IPS-11a (cell line): ENCODE data around the gene DENND1C.

Experiments used
- H3K4me3 ChIP-seq: one replicate; pipeline ENCODE4 v1.5.1; 2013; ENCODE audit warnings: low read depth, low read length, control low read depth

DENND1C gene

DNA sequence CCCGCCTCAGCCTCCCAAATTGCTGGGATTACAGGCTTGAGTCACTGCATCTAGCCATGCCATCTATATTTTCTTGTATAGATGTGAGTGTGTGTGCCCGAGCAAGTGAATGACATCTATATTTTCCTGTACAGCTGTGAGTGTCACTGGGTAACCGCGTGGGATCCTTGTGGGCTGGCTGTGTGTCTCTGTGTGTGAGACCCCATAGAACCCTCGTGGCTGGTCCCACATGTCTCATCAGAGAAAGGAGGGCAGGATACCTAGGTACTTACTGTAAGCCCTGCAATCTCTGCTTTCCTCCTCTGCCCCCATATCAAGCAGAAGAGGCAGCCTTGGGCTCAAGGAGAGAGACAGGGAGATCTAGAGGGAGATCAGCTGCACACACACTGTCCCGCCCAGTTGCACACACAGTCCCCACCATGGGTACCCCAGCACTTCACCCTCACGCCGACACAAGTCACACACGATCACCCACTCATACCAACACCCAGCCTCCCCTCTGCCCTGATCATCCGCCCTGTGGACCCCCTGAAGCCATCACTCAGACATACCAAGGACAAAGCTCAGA lies 655 bp downstream of the DENND1C start:
- no peak overlapping the region for H3K4me3 ChIP-seq

DNA sequence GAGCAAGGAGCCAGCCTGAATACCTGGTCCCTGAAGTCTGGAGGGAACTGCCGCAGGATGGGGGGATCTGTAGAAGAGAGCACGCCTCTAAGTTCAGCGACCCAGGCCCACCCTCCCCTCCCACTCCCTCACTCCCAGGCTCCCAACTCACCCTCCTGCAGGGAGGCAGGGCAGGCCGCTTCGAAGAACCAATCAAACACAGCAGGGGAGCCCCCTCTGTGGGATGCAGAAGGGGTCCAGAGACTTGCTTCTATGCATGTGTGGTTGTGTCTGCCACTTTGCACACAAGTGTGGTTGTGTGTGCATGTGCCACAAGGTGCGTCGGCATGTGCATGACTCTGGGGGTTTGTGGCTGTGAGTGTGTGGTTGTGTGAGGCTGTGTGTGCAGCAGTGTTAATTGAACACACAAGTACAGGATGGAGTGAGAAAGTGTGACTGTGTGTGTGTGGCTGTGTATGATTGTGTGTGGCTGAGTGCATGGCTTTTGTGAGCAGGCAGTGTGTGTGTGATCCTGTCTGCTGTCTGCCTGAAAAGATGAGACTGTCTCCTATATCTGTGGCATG lies 1.7 kb downstream of the DENND1C start:
- H3K4me3 ChIP-seq, result no peak overlapping the region

DNA sequence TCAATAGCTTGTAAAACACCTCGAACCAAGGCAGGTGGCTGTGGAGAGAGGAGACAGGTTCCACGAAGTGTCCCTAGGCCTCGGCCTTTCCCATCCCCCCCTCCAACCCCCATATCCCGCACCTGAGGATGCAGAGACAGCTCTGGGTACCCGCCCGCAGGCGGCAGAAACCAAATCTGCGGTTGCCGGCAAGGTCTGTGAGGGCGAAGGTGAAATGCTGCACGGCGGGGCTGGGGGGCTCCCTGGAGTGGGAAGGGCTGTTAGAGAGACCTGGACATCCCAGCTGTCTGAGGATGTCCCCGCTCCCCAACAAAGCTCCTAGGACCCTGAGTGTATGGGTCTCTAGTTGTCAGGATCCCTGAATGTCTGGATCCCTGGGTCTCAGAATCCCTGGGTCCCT lies 2.8 kb downstream of the DENND1C start:
- H3K4me3 ChIP-seq, result no peak overlapping the region

DNA sequence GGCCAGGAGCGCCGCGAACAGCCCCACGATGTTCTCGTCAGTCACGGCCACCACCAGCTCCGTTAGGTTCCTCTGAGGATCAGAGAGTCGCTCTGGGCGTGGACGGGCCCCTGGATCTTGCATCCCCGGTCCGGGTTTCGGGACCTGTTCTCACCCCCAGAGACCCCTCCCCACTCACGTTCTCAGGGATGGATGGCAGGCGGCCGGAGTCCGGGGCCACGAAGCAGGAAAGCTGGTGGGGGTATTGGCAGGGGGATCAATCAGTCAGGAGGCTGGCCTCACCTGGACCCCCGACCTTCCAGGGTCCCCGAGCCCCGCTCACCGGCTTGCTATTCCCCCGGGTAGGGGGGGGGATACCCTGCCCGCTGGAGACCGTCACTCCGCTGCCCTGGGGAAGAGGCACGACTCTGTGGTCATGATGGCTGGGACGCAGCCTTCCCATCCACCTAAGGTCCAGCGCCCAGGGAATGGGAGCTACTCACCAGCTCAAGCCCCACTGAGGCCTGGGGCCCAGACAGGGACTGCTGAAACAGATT lies 4.6 kb downstream of the DENND1C start:
- peak overlapping the region; percentile 42 for H3K4me3 ChIP-seq

DNA sequence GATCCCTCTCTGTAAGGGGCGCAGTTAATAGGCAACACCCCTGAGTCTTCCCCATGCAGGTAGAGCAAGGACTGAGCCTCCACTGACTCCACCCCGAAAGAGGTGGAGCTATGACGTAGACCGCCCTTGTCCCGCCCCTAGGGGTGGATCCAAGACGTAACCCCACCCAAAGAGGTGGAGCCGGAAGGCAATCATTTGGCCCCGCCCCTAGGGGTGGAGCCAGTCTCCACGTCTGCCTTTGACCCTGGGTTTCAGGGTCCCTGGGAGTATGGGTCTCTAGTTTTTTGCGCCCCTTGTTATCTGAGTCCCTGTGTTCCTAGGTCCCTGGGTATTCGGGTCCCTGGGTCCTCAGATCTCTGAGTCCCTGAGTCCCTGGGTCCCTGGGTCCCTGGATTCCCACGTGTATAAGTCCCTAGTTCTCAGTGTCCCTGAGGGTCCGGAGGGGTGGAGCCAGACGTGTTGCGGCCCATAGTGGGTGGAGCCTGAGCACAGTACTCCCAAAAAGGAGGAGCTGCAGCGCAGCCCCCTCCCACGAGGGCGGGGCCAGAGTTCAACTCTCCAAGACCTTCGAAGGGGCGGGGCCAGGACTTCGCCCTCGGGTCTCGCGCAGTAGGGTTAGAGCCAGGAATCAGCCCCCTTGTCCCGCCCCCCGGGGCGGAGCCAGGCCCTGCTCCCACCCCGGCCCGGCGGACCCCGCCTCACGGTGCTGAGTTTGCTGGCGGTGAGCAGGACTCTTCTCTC lies 5.3 kb downstream of the DENND1C start:
- peak overlapping the region; percentile 56 for H3K4me3 ChIP-seq

DNA sequence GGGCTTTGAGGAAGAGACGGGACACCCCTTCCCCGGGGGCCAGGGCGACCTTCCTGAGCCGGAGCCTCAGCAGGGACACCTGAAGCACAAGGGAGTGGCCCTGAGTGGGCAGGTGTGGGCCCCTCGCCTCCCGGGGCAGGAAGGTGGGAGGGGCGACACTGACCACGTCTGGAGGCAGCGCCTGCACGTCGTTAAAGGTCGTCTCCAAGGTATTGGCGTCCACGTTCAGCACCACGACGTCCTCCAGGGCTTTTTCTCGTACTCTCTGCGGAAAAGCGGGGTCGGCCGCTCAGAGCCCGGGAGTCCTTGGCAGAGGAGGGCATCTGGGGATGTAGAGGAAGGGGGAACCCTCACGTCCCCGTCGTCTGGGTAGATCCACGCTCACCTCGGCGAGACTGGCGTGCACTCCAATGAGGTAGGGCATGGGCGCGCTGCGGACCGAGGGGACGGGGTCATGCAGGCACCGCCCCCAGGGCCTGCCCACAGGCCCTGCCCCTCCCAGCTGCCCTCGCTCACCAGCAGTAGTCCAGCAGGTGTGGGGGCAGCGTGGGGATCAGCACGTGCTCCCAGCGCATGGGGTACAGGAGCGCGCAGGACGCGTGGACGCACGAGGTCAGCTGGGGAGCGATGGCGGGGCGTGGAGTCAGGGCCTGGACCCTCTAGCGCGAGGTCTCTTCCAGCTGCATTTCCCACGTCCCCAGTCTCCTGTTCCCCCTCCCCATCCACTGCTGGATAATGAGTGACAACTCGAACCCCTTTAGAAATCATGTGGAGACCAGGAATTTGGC lies 6.1 kb downstream of the DENND1C start:
- H3K4me3 ChIP-seq, result peak overlapping the region; percentile 56

DNA sequence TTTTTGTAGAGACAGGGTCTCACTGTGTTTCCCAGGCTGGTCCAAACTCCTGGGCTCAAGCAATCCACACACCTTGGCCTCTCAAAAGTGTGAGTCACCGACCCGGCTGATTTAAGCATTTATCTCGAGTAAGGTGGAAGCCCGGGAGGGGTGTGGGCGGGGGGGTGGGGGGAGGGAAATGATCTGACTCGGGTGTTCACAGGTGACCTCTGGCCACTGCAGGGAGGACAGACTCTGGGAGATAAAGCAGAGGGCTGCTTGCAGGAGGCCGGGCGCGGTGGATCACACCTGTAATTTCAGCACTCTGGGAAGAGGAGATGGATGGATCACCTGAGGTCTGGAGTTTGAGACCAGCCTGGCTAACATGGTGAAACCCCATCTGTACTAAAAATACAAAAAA lies 7.9 kb downstream of the DENND1C start:
- H3K4me3 ChIP-seq, result no peak overlapping the region

DNA sequence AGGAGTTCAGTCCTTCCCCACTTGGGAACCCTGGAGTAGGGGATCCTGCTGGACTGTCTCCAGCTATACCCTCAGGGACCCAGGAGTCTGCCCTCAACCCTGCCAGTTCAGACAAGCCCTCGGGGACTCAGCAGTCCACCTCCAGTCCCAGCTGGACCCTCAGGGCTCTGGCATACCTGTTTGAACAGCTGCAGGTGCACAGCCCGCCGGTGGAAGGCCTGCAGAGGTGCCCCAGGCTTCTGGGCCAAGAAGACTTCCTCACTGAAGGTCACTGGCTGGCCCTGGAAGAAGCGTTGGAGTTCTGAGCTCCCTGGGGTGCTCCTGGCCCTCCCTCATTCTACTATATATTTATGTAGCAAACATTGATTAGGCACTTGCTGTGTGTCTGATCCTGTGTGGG lies 8.9 kb downstream of the DENND1C start:
- no peak overlapping the region for H3K4me3 ChIP-seq

DNA sequence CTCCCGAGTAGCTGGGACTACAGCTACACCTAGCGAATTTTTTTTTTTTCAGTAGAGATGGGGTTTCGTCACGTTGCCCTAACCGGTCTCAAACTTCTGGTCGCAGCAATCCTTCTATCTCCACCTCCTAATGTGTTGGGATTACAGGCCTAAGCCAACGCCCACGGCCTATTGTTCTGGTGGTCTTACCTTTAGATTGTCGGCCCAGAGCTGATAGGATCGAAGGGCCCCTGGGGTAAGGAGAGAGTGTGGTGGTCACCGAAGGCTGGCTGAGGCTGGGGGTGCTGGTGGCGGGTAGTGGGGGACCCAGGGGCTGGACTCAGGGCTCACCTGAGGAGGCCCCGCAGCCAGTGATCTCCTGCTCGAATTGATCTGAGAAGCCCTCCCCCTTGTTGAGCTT lies 10.5 kb downstream of the DENND1C start:
- no peak overlapping the region for H3K4me3 ChIP-seq

DNA sequence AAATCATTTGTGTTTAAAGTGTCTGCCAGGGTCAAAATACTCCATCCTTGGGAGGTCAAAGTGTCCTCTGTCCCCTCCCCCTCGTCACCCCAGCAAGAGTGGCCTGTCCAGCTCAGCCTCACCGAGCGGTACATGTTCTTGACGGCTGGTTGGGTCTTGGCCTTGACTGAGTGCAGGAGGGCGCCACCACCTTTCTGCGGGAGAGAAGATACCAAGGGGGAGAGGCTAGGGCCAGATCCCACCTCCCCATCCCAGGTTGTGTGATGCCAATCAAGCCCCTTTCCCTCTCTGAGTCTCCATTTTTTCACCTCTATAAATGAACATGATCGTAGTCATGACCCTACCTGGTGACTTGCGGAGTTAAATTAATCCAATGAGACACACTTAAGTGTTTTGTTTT lies 11.4 kb downstream of the DENND1C start:
- H3K4me3 ChIP-seq, result no peak overlapping the region

DNA sequence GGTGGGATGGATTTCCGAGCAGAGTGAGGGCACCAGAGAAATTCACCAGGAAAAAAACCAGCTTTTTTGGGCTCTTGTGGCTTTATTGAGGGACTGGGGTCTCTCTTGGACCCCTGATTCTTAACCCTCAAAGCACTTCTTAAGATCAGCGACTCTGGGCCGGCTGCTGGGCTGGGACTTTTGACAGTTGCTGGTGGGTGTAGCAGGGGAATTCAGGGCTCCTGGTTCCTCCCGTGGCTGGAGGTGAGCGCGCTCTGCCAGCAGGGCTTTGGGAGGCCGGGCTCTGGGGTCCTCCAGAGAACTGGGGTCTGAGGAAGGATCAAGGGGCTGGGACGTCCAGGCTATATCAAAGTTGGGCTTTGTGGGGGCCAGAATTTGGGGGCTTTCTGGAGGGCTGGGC lies 14.2 kb downstream of the DENND1C start:
- H3K4me3 ChIP-seq, result no peak overlapping the region

DNA sequence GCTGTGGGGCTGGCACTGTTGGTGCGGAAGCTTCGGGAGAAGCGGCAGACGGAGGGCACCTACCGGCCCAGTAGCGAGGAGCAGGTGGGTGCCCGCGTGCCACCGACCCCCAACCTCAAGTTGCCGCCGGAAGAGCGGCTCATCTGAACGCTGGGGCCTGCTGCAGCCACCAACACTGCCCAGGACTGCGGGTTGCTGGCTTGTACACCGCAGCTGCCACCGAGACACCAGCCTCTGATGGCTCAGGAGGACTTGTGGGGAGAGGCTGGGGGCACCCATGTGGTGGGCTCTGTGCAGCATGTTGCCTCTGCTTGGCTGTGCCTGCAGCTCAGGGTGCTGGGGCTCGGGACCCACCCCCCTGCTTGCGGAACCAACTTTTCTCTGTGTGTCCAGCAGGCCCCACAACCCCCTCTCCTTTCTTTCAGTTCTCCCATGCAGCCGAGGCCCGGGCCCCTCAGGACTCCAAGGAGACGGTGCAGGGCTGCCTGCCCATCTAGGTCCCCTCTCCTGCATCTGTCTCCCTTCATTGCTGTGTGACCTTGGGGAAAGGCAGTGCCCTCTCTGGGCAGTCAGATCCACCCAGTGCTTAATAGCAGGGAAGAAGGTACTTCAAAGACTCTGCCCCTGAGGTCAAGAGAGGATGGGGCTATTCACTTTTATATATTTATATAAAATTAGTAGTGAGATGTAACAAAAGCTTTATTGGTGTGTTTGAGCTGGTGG lies 14.9 kb downstream of the DENND1C start:
- H3K4me3 ChIP-seq, result no peak overlapping the region

DNA sequence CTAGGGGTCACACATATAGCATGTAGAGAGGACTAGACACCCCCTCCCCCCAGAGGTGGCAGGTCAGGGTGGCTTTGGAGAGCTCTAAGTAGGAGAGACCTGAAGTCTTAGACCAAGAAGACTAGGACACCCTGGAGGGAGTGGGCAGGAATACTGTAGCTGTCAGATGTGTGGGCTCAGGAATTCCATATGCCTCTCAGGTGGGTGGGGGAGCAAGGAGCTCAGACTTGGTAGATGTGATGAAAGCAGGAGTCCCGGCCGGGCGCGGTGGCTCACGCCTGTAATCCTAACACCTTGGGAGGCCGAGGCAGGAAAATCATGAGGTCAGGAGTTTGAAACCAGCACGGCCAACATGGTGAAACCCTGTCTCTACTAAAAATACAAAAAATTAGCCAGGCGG lies 15.9 kb downstream of the DENND1C start:
- H3K4me3 ChIP-seq, result no peak overlapping the region

DNA sequence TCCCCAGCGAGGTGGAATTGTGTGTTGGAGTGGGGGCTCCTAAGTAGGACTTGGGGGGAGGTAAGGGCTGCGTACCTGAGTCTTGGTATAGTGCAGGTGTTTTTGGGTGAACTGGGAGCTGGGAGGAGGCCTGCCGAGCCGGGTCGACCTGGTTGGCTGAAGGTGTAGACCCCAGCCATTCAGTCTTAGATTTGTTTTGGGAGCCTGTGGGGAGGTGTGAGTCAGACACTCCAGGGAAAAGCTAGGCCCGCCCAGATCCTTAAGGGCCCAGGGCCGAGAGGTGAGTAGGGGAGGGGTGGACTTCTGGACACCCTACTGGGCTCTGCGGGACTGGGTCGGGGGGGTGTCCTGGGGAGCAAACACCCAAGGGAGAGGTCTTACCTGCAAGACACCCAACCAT lies 16.6 kb downstream of the DENND1C start:
- H3K4me3 ChIP-seq, result peak overlapping the region; percentile 76

DNA sequence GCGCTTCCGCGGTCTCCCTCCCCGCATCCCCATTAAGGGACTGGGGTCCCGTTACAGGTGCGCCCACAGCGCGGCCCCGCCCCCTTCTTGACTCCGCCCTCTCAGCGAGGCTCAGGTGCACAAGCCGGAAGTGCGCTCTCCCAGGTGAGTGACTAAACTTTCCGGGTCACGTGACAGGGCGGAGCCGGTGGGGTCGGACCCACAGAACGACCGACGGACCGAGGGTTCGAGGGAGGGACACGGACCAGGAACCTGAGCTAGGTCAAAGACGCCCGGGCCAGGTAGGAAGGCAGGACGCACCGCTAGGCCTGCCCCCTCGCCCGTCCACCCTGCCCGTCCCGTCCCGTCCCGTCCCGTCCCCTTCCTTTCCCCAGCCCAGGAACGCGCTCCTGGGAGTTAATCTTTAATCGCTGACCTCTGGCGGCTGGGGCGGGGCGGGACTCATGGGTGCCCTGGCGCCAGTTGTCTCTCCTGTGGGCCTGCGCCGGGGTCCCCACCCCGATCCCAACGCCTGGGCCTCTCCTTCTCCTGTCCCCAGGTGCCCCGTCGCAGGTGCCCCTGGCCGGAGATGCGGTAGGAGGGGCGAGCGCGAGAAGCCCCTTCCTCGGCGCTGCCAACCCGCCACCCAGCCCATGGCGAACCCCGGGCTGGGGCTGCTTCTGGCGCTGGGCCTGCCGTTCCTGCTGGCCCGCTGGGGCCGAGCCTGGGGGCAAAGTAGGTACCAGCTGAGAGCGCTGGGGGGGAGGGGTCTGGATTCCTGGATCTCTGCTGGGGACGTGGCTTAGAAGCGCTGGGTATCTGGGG lies 17.3 kb downstream of the DENND1C start, which contains the start of gene CRB3:
Gene CRB3, plus strand, starts transcription at position 202 of the 804 bp plus-strand sequence. Its CDS starts 431 bp downstream, at position 633.
- H3K4me3 ChIP-seq, result peak within 1 kb of the TSS; percentile 76

DNA sequence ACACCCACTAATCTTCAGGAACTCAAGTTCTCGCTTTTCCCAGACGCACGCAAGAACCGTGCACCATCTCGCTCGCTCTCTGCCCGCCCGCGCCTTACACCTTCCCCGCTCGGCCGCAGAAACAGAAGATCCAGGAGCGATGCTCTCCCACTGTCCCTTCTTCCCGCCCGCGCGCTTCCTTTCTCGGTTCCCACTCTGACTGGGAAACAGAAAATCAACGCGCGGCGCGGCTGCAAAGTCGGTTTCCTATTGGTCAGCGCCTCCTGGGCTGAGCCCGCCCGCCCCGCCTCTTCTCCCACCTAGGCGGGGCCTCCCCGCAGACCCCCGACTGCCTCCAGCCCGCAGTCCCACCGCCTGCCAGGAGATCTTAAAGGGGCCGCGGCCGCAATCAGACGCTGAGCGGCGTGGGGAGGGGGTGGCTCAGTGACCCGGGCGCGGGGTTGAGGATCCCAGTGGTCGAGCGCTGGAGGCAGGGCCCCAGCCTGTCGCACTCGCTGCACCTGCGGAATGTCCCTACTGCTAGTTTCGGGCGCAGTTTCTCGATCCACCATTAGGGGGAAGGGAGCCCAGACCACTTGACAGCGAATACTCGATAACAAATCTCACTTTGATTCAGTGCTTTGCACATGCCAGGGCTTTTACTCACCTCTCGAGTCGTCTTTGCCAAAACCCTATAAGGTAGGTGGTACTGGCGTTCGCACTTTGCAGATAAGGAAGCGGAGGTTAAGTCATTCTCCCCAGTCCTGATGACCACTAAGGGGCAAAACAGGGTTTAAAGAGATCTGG lies 21.3 kb downstream of the DENND1C start:
- peak overlapping the region; percentile 72 for H3K4me3 ChIP-seq

DNA sequence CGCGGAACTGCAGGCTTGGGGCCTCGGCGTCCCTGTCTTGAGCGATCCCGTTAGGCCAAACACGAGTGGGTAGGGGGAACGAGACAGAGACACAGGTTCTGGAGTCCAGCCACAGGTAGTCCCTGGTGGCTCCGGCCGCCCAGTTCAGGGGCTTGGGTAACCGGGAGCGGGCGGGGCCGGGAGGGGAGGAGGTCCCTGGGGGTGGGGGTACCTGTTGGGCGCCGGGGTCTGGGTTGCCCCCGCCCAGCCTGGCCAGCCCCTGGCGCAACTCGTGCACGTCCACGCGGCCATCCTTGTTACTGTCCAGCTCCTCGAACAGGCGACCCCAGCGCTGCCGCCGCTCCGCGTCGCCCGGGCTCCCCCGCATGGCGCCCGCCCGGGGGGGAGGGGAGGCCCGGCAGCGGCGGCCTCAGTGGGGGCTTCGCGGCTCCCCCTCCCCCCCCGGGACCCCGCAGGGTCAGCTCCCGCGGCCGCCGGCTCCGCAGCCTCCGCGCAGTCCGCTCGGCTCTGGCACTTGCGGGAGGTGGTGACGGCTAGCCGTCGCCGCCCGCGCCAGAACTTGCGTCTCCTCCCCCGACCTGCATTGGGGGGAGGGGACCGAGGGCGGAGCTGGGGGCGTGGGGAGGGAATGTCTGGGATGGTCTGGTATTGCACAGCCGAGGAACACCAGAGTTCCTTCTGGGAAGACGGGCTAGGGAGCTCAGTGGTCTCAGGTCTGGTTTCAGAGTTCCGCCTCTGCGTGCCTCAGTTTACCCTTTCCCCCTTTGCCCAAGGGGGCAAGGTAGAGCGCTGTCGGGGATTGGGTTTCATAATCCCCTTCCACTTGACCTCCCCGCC lies 22.1 kb downstream of the DENND1C start, which contains the start of gene SLC25A23:
Gene SLC25A23, minus strand, starts transcription at position 531 of the 837 bp plus-strand sequence. Its CDS starts 164 bp downstream, at position 367.
- peak within 1 kb of the TSS; percentile 72 for H3K4me3 ChIP-seq

DNA sequence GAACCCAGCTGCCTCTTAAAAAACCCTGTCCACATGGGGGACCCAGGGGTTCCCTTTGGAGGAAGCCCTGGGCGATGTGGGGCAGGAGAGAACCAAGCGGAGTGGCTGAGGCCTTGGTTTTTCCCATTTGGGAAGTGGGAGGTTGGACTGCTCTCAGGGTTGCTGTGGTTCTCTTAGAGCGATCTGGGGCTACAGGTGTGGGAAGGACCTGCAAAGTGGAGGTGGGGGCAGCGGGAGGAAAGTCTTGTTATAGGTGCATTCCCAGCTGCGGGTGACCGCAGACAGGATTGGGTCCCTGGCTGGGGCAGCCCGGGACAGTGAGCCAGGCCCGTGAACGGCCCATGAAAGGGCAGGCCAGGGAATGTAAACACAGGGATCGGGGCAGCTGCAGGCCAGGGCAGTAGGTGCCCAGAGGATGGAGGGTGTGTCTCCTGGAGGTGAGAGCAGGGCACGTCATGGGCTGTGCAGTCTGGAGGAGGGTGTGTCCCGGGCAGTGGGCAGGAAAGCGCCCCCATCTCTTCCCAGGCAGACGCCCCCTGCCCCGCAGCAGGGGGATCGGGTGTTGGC lies 22.8 kb downstream of the DENND1C start:
- H3K4me3 ChIP-seq, result peak overlapping the region; percentile 72
